ENCODE measurements around the gene CYP2C8. TPM values are rescaled to one million over a fixed set of nuclear protein-coding genes. Genes with fewer than 3 reads are reported as not detected.
"Not testable (repeated sequence)": the region's sequence is repeated elsewhere in the genome, so short reads cannot be mapped to it uniquely, and the experiment has no call there.

The CYP2C8 gene
- polyA plus RNA-seq, 1 donor (not counting 4 experiments of a cell fraction or from before 2014, with no cell fraction given), result 0.16 TPM

GRCh38 chr10:95077556-95077955 lies 8.3 kb upstream of the CYP2C8 start:
- no peaks in the 10 kb centered on the region for H3K9me1 ChIP-seq (ENCODE audit: control insufficient read depth, extremely low read depth, insufficient read depth, low read length)
- no peak overlapping the region for H3K9ac ChIP-seq (ENCODE audit: control insufficient read depth, extremely low read depth, insufficient read depth, low read length)
- TF ChIP-seq CTCF (optimal IDR thresholded peaks at IDR 0.05 in 1 of 3, IDR thresholded peaks at IDR 0.05 in 1 of 3, conservative IDR thresholded peaks at IDR 0.05 in 1 of 3; ENCODE audit: extremely low read depth in 1 of 3, insufficient read depth in 2 of 3, low read length in 3 of 3) (no peak), EZH2 (IDR thresholded peaks at IDR 0.05; ENCODE audit: low read length) (no peak)
- H3K4me1 ChIP-seq (ENCODE audit: control insufficient read depth, extremely low read depth, insufficient read depth, low read length), result no peaks in the 10 kb centered on the region
- H3K9me3 ChIP-seq (ENCODE audit: control insufficient read depth, low read depth, low read length), result no peaks in the 10 kb centered on the region
- H3K4me2 ChIP-seq (ENCODE audit: control insufficient read depth, extremely low read depth, insufficient read depth, low read depth, low read length), result no peak overlapping the region
- DNase-seq (ENCODE audit: low read depth, low spot score) (no peak), FAIRE-seq (no peak)
- H3K27ac ChIP-seq (ENCODE audit: control insufficient read depth, insufficient read depth, low read length), result no peak overlapping the region
- H4K20me1 ChIP-seq (ENCODE audit: control insufficient read depth, extremely low read depth, insufficient read depth, low read length), result no peaks in the 10 kb centered on the region
- dilution Hi-C loops (cut with MboI; ENCODE audit: extremely low pct_ligation_motif_present, low sequenced_read_pairs), result no loop called here
- H3K27me3 ChIP-seq (ENCODE audit: control insufficient read depth, extremely low read depth, insufficient read depth, low read length), result no peaks in the 10 kb centered on the region
- no peak overlapping the region for H3K4me3 ChIP-seq (ENCODE audit: control insufficient read depth in 2 of 3, extremely low read depth in 1 of 3, insufficient read depth in 2 of 3, low read depth in 1 of 3, low read length in 3 of 3)
- H3K36me3 ChIP-seq (ENCODE audit: control insufficient read depth in 2 of 2, extremely low read depth in 1 of 2, insufficient read depth in 2 of 2, low read length in 2 of 2), result no peaks in the 10 kb centered on the region
- H3K79me2 ChIP-seq (ENCODE audit: control insufficient read depth, insufficient read depth, low read length), result no peaks in the 10 kb centered on the region
- no peak overlapping the region for H2AFZ ChIP-seq (ENCODE audit: control insufficient read depth, low read length)

DNA sequence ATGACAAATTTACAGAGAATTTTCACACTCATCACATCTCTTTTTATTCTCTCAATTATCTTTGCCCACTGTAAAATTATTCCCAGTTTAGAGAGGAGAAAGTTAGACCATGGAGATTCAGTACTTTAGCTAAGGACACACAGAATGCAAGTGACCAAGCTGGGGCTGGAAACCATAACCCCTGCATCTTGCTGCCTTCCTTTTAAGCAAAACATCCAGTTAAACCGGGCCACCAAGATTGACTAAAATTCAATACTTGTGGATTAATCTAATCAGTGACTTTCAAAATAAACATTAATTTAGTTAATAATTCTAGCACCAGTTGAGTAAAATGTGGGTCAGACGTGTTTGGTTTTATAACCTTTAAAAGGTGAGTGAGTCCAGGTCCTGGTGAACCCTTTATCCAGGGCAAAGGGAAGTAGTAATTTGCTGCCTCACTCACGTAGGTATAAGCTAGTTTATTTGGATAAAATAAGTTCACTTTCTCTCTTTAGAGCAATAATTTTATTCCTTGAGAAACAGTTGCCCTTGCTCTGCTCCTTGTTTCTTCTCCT lies 1.9 kb upstream of the CYP2C8 start:
- Histone ChIP-seq H3K27ac (ENCODE audit: control insufficient read depth, insufficient read depth, low read length) (no peak overlapping the region), H3K4me3 (ENCODE audit: control insufficient read depth in 2 of 3, extremely low read depth in 1 of 3, insufficient read depth in 2 of 3, low read depth in 1 of 3, low read length in 3 of 3) (no peak overlapping the region), H3K4me1 (ENCODE audit: control insufficient read depth, extremely low read depth, insufficient read depth, low read length) (no peaks in the 10 kb centered on the region), H3K27me3 (ENCODE audit: control insufficient read depth, extremely low read depth, insufficient read depth, low read length) (no peaks in the 10 kb centered on the region), H2AFZ (ENCODE audit: control insufficient read depth, low read length) (no peak overlapping the region), H3K9me3 (ENCODE audit: control insufficient read depth, low read depth, low read length) (no peaks in the 10 kb centered on the region), H3K9ac (ENCODE audit: control insufficient read depth, extremely low read depth, insufficient read depth, low read length) (no peak overlapping the region), H4K20me1 (ENCODE audit: control insufficient read depth, extremely low read depth, insufficient read depth, low read length) (no peaks in the 10 kb centered on the region), H3K9me1 (ENCODE audit: control insufficient read depth, extremely low read depth, insufficient read depth, low read length) (no peaks in the 10 kb centered on the region), H3K4me2 (ENCODE audit: control insufficient read depth, extremely low read depth, insufficient read depth, low read depth, low read length) (no peak overlapping the region), H3K36me3 (ENCODE audit: control insufficient read depth in 2 of 2, extremely low read depth in 1 of 2, insufficient read depth in 2 of 2, low read length in 2 of 2) (no peaks in the 10 kb centered on the region), H3K79me2 (ENCODE audit: control insufficient read depth, insufficient read depth, low read length) (no peaks in the 10 kb centered on the region)
- no peak for TF ChIP-seq EZH2 (IDR thresholded peaks at IDR 0.05; ENCODE audit: low read length)
- TF ChIP-seq CTCF (optimal IDR thresholded peaks at IDR 0.05 in 1 of 3, IDR thresholded peaks at IDR 0.05 in 1 of 3, conservative IDR thresholded peaks at IDR 0.05 in 1 of 3; ENCODE audit: extremely low read depth in 1 of 3, insufficient read depth in 2 of 3, low read length in 3 of 3), result no peak
- dilution Hi-C loops (cut with MboI; ENCODE audit: extremely low pct_ligation_motif_present, low sequenced_read_pairs), result no loop called here
- no peak for FAIRE-seq
- no peak for DNase-seq (ENCODE audit: low read depth, low spot score)

GRCh38 chr10:95064125-95064524 lies 5.2 kb downstream of the CYP2C8 start:
- H3K4me3 ChIP-seq (ENCODE audit: control insufficient read depth in 2 of 3, extremely low read depth in 1 of 3, insufficient read depth in 2 of 3, low read depth in 1 of 3, low read length in 3 of 3); H3K9me1 ChIP-seq (ENCODE audit: control insufficient read depth, extremely low read depth, insufficient read depth, low read length); H3K27me3 ChIP-seq (ENCODE audit: control insufficient read depth, extremely low read depth, insufficient read depth, low read length); H3K9me3 ChIP-seq (ENCODE audit: control insufficient read depth, low read depth, low read length); H3K4me1 ChIP-seq (ENCODE audit: control insufficient read depth, extremely low read depth, insufficient read depth, low read length); DNase-seq (ENCODE audit: low read depth, low spot score); FAIRE-seq; H3K9ac ChIP-seq (ENCODE audit: control insufficient read depth, extremely low read depth, insufficient read depth, low read length); H3K79me2 ChIP-seq (ENCODE audit: control insufficient read depth, insufficient read depth, low read length); dilution Hi-C loops (cut with MboI; ENCODE audit: extremely low pct_ligation_motif_present, low sequenced_read_pairs); H3K36me3 ChIP-seq (ENCODE audit: control insufficient read depth in 2 of 2, extremely low read depth in 1 of 2, insufficient read depth in 2 of 2, low read length in 2 of 2); H2AFZ ChIP-seq (ENCODE audit: control insufficient read depth, low read length); H4K20me1 ChIP-seq (ENCODE audit: control insufficient read depth, extremely low read depth, insufficient read depth, low read length); H3K27ac ChIP-seq (ENCODE audit: control insufficient read depth, insufficient read depth, low read length); H3K4me2 ChIP-seq (ENCODE audit: control insufficient read depth, extremely low read depth, insufficient read depth, low read depth, low read length): not testable (repeated sequence)
